H1 (cell line): ENCODE results near the gene KLHL40. TPM values are rescaled to one million over a fixed set of nuclear protein-coding genes. Genes with fewer than 3 reads are reported as not detected.

Source experiments
- CTCF ChIA-PET: fragments of 300-600 bp; sonication (Branson Sonifier 250); formaldehyde crosslinking; loops from one replicate; lab custom pipeline; 2021; ENCODE audit not compliant: partially characterized antibody; lab: Charles Lee
- POLR2A ChIA-PET: fragments of 300-600 bp; sonication (Branson Sonifier 250); formaldehyde crosslinking; loops from one replicate; lab custom pipeline; 2021; ENCODE audit warnings: inconsistent platforms; ENCODE audit not compliant: partially characterized antibody; lab: Charles Lee
- DNase-seq, 2 experiments: peaks; one replicate each; pipeline versions ENCODE4 v3.0.0 to v3.0.0-alpha.2; 2010 to 2022; ENCODE audit warnings: low spot score in 2 of 2, low read depth in 1 of 2, mixed read lengths in 1 of 2
- FAIRE-seq: peaks from 2 replicates; lab custom pipeline; 2011; peaks lifted over from hg19 to GRCh38; lab: Jason Lieb, UNC
- H2AFZ ChIP-seq: 2 replicates; pipeline ENCODE4 v1.8.1; 2012; ENCODE audit warnings: low read length, inconsistent platforms
- H2AK5ac ChIP-seq: 2 replicates; pipeline ENCODE4 v1.6.1; 2013; ENCODE audit warnings: low read depth, low read length
- H2BK120ac ChIP-seq: replicated peaks from 2 replicates; pipeline ENCODE3; 2013; ENCODE audit warnings: low read depth, low read length, inconsistent platforms
- H2BK12ac ChIP-seq: 2 replicates; pipeline ENCODE4 v1.6.1; 2013; ENCODE audit warnings: low read depth, low read length
- H2BK15ac ChIP-seq: 2 replicates; pipeline ENCODE4 v1.6.1; 2013; ENCODE audit warnings: low read length
- H2BK20ac ChIP-seq: 2 replicates; pipeline ENCODE4 v1.6.1; 2013; ENCODE audit warnings: low read length
- H2BK5ac ChIP-seq: 2 replicates; pipeline ENCODE4 v1.6.1; 2013; ENCODE audit warnings: low read depth, low read length
- H3K14ac ChIP-seq: 2 replicates; pipeline ENCODE4 v1.6.1; 2013; ENCODE audit warnings: inconsistent platforms; ENCODE audit not compliant: insufficient read length
- H3K18ac ChIP-seq: 2 replicates; pipeline ENCODE4 v1.6.1; 2013; ENCODE audit warnings: low read length; ENCODE audit errors: extremely low read depth
- H3K23ac ChIP-seq: 2 replicates; pipeline ENCODE4 v1.6.1; 2013; ENCODE audit warnings: inconsistent platforms; ENCODE audit not compliant: insufficient read length
- H3K23me2 ChIP-seq: 2 replicates; pipeline ENCODE4 v1.6.1; 2013; ENCODE audit warnings: low read depth, low read length
- H3K27ac ChIP-seq: 2 replicates; pipeline ENCODE4 v1.6.1; 2011; ENCODE audit warnings: low read depth, low read length, inconsistent platforms
- H3K27me3 ChIP-seq, 4 experiments: replicated peaks in 1 of 4; 1 replicate in 1 of 4; 2 replicates in 3 of 4; pipeline versions ENCODE4 v1.6.1 to v1.8.1; 2011 to 2013; ENCODE audit warnings: low read length in 3 of 4, mild to moderate bottlenecking in 3 of 4, inconsistent platforms in 2 of 4, mixed read lengths in 2 of 4, moderate library complexity in 1 of 4; ENCODE audit not compliant: control insufficient read depth in 3 of 4, insufficient read depth in 3 of 4; ENCODE audit errors: extremely low read depth in 1 of 4
- H3K36me3 ChIP-seq, 4 experiments: 2 replicates each; pipeline versions ENCODE4 v1.6.1 to v1.8.1; 2011 to 2013; ENCODE audit warnings: mild to moderate bottlenecking in 4 of 4, low read length in 3 of 4, moderate library complexity in 2 of 4, control low read depth in 1 of 4, inconsistent platforms in 1 of 4; ENCODE audit not compliant: insufficient read depth in 4 of 4, control insufficient read depth in 2 of 4
- H3K4ac ChIP-seq: replicated peaks from 2 replicates; pipeline ENCODE3; 2013; ENCODE audit warnings: low read length, low read depth, mixed read lengths, inconsistent platforms; ENCODE audit not compliant: insufficient read length
- H3K4me1 ChIP-seq, 4 experiments: replicated peaks in 1 of 4; 1 replicate in 1 of 4; 2 replicates in 3 of 4; pipeline versions ENCODE4 v1.6.1 to v1.8.1; 2011 to 2013; ENCODE audit warnings: low read length in 3 of 4, inconsistent platforms in 2 of 4, mixed read lengths in 1 of 4; ENCODE audit not compliant: insufficient read depth in 4 of 4, control insufficient read depth in 3 of 4
- H3K4me2 ChIP-seq, 2 experiments: 2 replicates each; pipeline versions ENCODE4 v1.6.1 to v1.8.1; 2011 to 2013; ENCODE audit warnings: low read depth in 2 of 2, low read length in 2 of 2, control low read depth in 1 of 2, inconsistent platforms in 1 of 2, mild to moderate bottlenecking in 1 of 2; ENCODE audit not compliant: insufficient read depth in 1 of 2
- H3K4me3 ChIP-seq, 4 experiments: fragments of 200-600, 300-600 bp in 1 of 4; sonication (generic), shearing (Covaris generic), sonication (Bioruptor Twin) in 1 of 4; 2 replicates each; pipeline versions ENCODE4 v1.5.1 to v1.8.1; 2011 to 2016; ENCODE audit warnings: low read length in 4 of 4, low read depth in 3 of 4, control low read depth in 2 of 4, inconsistent platforms in 2 of 4, mild to moderate bottlenecking in 2 of 4, mixed read lengths in 1 of 4, moderate library complexity in 1 of 4; ENCODE audit not compliant: insufficient read depth in 2 of 4; ENCODE audit errors: extremely low read depth in 1 of 4
- H3K56ac ChIP-seq: replicated peaks from 2 replicates; pipeline ENCODE3; 2013; ENCODE audit warnings: low read depth, mild to moderate bottlenecking, mixed read lengths, low read length, inconsistent platforms; ENCODE audit not compliant: insufficient read length
- H3K79me1 ChIP-seq: 2 replicates; pipeline ENCODE4 v1.6.1; 2013; ENCODE audit warnings: low read depth, low read length, control low read depth
- H3K79me2 ChIP-seq, 2 experiments: 2 replicates each; pipeline versions ENCODE4 v1.6.1 to v1.8.1; 2012 to 2013; ENCODE audit warnings: low read length in 2 of 2, mild to moderate bottlenecking in 2 of 2, inconsistent platforms in 1 of 2; ENCODE audit not compliant: insufficient read depth in 2 of 2, control insufficient read depth in 1 of 2
- H3K9ac ChIP-seq, 4 experiments: replicated peaks in 1 of 4; 1 replicate in 1 of 4; 2 replicates in 3 of 4; pipeline versions ENCODE4 v1.6.1 to v1.8.1; 2011 to 2013; ENCODE audit warnings: low read depth in 3 of 4, low read length in 3 of 4, control low read depth in 2 of 4, mild to moderate bottlenecking in 2 of 4, moderate library complexity in 2 of 4, inconsistent platforms in 1 of 4; ENCODE audit errors: extremely low read depth in 1 of 4
- H3K9me3 ChIP-seq, 2 experiments: 2 replicates each; pipeline versions ENCODE4 v1.6.1 to v1.8.1; 2012 to 2013; ENCODE audit warnings: mild to moderate bottlenecking in 2 of 2, moderate library complexity in 2 of 2, control low read depth in 1 of 2, inconsistent platforms in 1 of 2, low read depth in 1 of 2, low read length in 1 of 2, mixed read lengths in 1 of 2; ENCODE audit not compliant: insufficient read depth in 2 of 2
- H4K20me1 ChIP-seq, 2 experiments: replicated peaks in 1 of 2; 2 replicates each; pipeline versions ENCODE3 to v1.8.1; 2011 to 2013; ENCODE audit warnings: inconsistent platforms in 2 of 2, low read length in 2 of 2, mild to moderate bottlenecking in 1 of 2; ENCODE audit not compliant: insufficient read depth in 2 of 2, control insufficient read depth in 1 of 2
- H4K5ac ChIP-seq: 2 replicates; pipeline ENCODE4 v1.6.1; 2013; ENCODE audit warnings: low read length, low read depth, mixed read lengths, inconsistent platforms; ENCODE audit not compliant: insufficient read length
- H4K8ac ChIP-seq: 2 replicates; pipeline ENCODE4 v1.8.0; 2013; ENCODE audit warnings: mild to moderate bottlenecking, moderate library complexity, low read length, inconsistent platforms; ENCODE audit not compliant: insufficient read depth; ENCODE audit errors: extremely low read depth
- H4K91ac ChIP-seq: replicated peaks from 2 replicates; pipeline ENCODE3; 2013; ENCODE audit warnings: low read length, mixed read lengths, inconsistent platforms; ENCODE audit not compliant: insufficient read length
- ASH2L ChIP-seq: fragments of 200-600, 300-600 bp; sonication (generic); IDR thresholded peaks from one replicate; pipeline ENCODE4 v1.7.1; 2017; ENCODE audit warnings: low read length
- BCL11A ChIP-seq, 2 experiments: IDR thresholded peaks; one replicate each; pipeline ENCODE4 v1.6.1; 2011; ENCODE audit warnings: low read depth in 2 of 2, low read length in 2 of 2, mild to moderate bottlenecking in 2 of 2
- CREB1 ChIP-seq: IDR thresholded peaks from 2 replicates; pipeline ENCODE4 v1.6.1; 2012; ENCODE audit warnings: inconsistent platforms
- HDAC6 ChIP-seq: IDR thresholded peaks from one replicate; pipeline ENCODE4 v1.7.1; 2012; ENCODE audit warnings: low read depth, mild to moderate bottlenecking, inconsistent platforms, low read length, moderate library complexity
- WGBS, 2 experiments: shearing (Covaris generic) in 1 of 2; methylation state at CpG; one replicate each; pipeline versions ENCODE4 v1.1.6 to v1.1.7; 2013 to 2015; ENCODE audit warnings: low lambda C conversion rate in 2 of 2, mixed read lengths in 2 of 2, inconsistent platforms in 1 of 2, low coverage in 1 of 2, missing lambda C conversion rate in 1 of 2; ENCODE audit not compliant: insufficient replicate concordance in 2 of 2, insufficient coverage in 1 of 2, insufficient read length in 1 of 2; ENCODE audit errors: extremely low coverage in 1 of 2, missing lambda C conversion rate in 1 of 2; 5-methylcytosine and 5-hydroxymethylcytosine counted together
- polyA plus RNA-seq, 7 experiments: library from polyadenylated mRNA; depleted of rRNA in 3 of 7; stranded (reverse) in 5 of 7; unstranded in 2 of 7; fragments of >200 nt in 5 of 7; fragments of 200-250 nt in 2 of 7; gene quantifications; 1 replicate in 5 of 7; 2 replicates in 1 of 7; 4 replicates in 1 of 7; pipeline versions ENCODE4 v1.2.1 to v1.2.3, GENCODE V29; 2011 to 2013; ENCODE audit warnings: missing spikeins in 2 of 7, mixed read lengths in 2 of 7
- total RNA-seq: library from RNA; stranded (reverse); fragmentation: NEBNext Ultra II Directional; extraction: Animal tissue kit (Norgen Biotek cat#: 25700); gene quantifications from 2 replicates; pipeline ENCODE4 v1.2.1, GENCODE V29; 2021
- TF ChIP-seq, protein P1 (sequence below): IDR thresholded peaks from 2 replicates; pipeline ENCODE4 v1.6.1; 2011; ENCODE audit warnings: low read length, improper control_type of control experiment
- TF ChIP-seq, protein P2 (sequence below), 3 experiments: IDR thresholded peaks; 1 replicate in 2 of 3; 2 replicates in 1 of 3; pipeline versions ENCODE4 v1.5.1 to v1.6.1; 2011; ENCODE audit warnings: low read length in 3 of 3, mild to moderate bottlenecking in 3 of 3, inconsistent platforms in 2 of 3, low read depth in 1 of 3, moderate library complexity in 1 of 3; ENCODE audit not compliant: insufficient read depth in 1 of 3; ENCODE audit errors: control extremely low read depth in 1 of 3
- TF ChIP-seq, protein P3 (sequence below): IDR thresholded peaks from 2 replicates; pipeline ENCODE4 v1.6.1; 2012; ENCODE audit warnings: inconsistent platforms

KLHL40 gene
- total and polyA plus RNA-seq, 2 of the 8 experiments (the other 6 are each of a cell fraction or from before 2014, with no cell fraction given): 0.02 TPM; not detected in 1

- CTCF ChIA-PET: interaction anchor here (1.0 to 2.0 kb wide), 5 partner anchors 10 to 47 kb away, joined by 3 to 9 read pairs (median 5); no protein-coding TSS in a partner anchor
- no peak for TF ChIP-seq BCL11A (IDR thresholded peaks at IDR 0.05; ENCODE audit: low read depth in 2 of 2, low read length in 2 of 2)
- no peak for TF ChIP-seq CREB1
- TF ChIP-seq, protein P1, sequence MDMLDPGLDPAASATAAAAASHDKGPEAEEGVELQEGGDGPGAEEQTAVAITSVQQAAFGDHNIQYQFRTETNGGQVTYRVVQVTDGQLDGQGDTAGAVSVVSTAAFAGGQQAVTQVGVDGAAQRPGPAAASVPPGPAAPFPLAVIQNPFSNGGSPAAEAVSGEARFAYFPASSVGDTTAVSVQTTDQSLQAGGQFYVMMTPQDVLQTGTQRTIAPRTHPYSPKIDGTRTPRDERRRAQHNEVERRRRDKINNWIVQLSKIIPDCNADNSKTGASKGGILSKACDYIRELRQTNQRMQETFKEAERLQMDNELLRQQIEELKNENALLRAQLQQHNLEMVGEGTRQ: no peak
- TF ChIP-seq, protein P2, sequence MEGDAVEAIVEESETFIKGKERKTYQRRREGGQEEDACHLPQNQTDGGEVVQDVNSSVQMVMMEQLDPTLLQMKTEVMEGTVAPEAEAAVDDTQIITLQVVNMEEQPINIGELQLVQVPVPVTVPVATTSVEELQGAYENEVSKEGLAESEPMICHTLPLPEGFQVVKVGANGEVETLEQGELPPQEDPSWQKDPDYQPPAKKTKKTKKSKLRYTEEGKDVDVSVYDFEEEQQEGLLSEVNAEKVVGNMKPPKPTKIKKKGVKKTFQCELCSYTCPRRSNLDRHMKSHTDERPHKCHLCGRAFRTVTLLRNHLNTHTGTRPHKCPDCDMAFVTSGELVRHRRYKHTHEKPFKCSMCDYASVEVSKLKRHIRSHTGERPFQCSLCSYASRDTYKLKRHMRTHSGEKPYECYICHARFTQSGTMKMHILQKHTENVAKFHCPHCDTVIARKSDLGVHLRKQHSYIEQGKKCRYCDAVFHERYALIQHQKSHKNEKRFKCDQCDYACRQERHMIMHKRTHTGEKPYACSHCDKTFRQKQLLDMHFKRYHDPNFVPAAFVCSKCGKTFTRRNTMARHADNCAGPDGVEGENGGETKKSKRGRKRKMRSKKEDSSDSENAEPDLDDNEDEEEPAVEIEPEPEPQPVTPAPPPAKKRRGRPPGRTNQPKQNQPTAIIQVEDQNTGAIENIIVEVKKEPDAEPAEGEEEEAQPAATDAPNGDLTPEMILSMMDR (IDR thresholded peaks at IDR 0.05; ENCODE audit: control extremely low read depth in 1 of 3, insufficient read depth in 1 of 3, low read depth in 1 of 3, low read length in 3 of 3): no peak
- TF ChIP-seq ASH2L: no peak
- TF ChIP-seq, protein P3, sequence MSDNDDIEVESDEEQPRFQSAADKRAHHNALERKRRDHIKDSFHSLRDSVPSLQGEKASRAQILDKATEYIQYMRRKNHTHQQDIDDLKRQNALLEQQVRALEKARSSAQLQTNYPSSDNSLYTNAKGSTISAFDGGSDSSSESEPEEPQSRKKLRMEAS: no peak
- TF ChIP-seq HDAC6: no peak
Measured at GRCh38 chr3:42698216-42698910, 13.0 kb downstream of the KLHL40 start.

More at GRCh38 chr3:42698216-42698910, 13.0 kb downstream of the KLHL40 start:
- H3K4ac ChIP-seq: no peak overlapping the region
- H2AK5ac ChIP-seq: no peak overlapping the region
- no peak overlapping the region for H2BK20ac ChIP-seq
- H3K79me2 ChIP-seq: no peaks in the 10 kb centered on the region
- FAIRE-seq (no peak), DNase-seq (peak in 1 of 2 experiments; percentile 31)
- H3K56ac ChIP-seq: no peak overlapping the region
- H3K18ac ChIP-seq: no peak overlapping the region
- no peak overlapping the region for H2BK5ac ChIP-seq
- no peak overlapping the region for H4K8ac ChIP-seq
- H2BK12ac ChIP-seq: no peak overlapping the region
- no peak overlapping the region for H3K23ac ChIP-seq
- H3K4me2 ChIP-seq: no peak overlapping the region
- H2BK15ac ChIP-seq: no peak overlapping the region
- H3K14ac ChIP-seq: no peak overlapping the region
- H3K4me1 ChIP-seq: peaks cover 0 to 12% (median 0%) of the 10 kb centered on the region in 4 experiments; a peak in 3 of 7 replicates
- no peak overlapping the region for H3K9ac ChIP-seq
- H4K5ac ChIP-seq: no peak overlapping the region
- H3K27me3 ChIP-seq: 0 out of 7 replicates have a peak, but pooled peaks cover 0 to 2% (median 0%) of the 10 kb centered on the region in 4 experiments
- H2BK120ac ChIP-seq: no peak overlapping the region
- H3K36me3 ChIP-seq: no peaks in the 10 kb centered on the region
- peaks cover 0 to 2% of the 10 kb centered on the region in 2 experiments for H4K20me1 ChIP-seq
- H2AFZ ChIP-seq: no peak overlapping the region
- peaks cover 2% of the 10 kb centered on the region; the same call in 1 of the 2 replicates for H3K23me2 ChIP-seq
- no peaks in the 10 kb centered on the region for H3K79me1 ChIP-seq
- H3K9me3 ChIP-seq: no peaks in the 10 kb centered on the region
- H3K4me3 ChIP-seq: no peak overlapping the region
- WGBS, 2 experiments: 91% methylated on average over 7 of the region's 7 CpGs; no CpG with 5 or more reads in 1 of the 2 experiments
- no peak overlapping the region for H4K91ac ChIP-seq
- POLR2A ChIA-PET: no interaction called here
- H3K27ac ChIP-seq: no peak overlapping the region
